NCI-H2107 treated with DMSO at 0.1 percent for 48 hours (cell line): ENCODE measurements around the gene SPAG8.

Experiments
- DNase-seq: peaks from one replicate; lab custom pipeline; 2025; ENCODE audit not compliant: unreplicated experiment; lab: John Stamatoyannopoulos, UW

Gene SPAG8

GRCh38 chr9:35781066-35781465 is 31.0 kb downstream of the SPAG8 start:
- DNase-seq = no peak

- DNase-seq = no peak
These were observed 33.6 kb downstream of the SPAG8 start for GRCh38 chr9:35778496-35778895.

GRCh38 chr9:35776018-35776417 is 36.0 kb downstream of the SPAG8 start:
- peak; percentile 92 for DNase-seq

GRCh38 chr9:35774907-35775635 is 37.0 kb downstream of the SPAG8 start:
- DNase-seq = peak; percentile 40

GRCh38 chr9:35771943-35772342 is 40.1 kb downstream of the SPAG8 start:
- DNase-seq = no peak

GRCh38 chr9:35771534-35771933 is 40.5 kb downstream of the SPAG8 start:
- peak; percentile 41 for DNase-seq

GRCh38 chr9:35771075-35771433 is 41.0 kb downstream of the SPAG8 start:
- no peak for DNase-seq

- no peak for DNase-seq
These were observed 42.3 kb downstream of the SPAG8 start for GRCh38 chr9:35769763-35770162.

GRCh38 chr9:35767458-35767857 is 44.6 kb downstream of the SPAG8 start:
- no peak for DNase-seq

GRCh38 chr9:35766997-35767396 is 45.1 kb downstream of the SPAG8 start:
- DNase-seq = no peak

GRCh38 chr9:35763803-35764202 is 48.3 kb downstream of the SPAG8 start:
- no peak for DNase-seq

GRCh38 chr9:35763181-35763580 is 48.9 kb downstream of the SPAG8 start:
- DNase-seq = no peak

GRCh38 chr9:35760651-35761050 is 51.4 kb downstream of the SPAG8 start:
- no peak for DNase-seq

GRCh38 chr9:35759795-35760194 is 52.3 kb downstream of the SPAG8 start:
- DNase-seq = no peak
